HG03378 (cell line): ENCODE results near the gene SPACA7.

Source experiments
- ATAC-seq: cut with Tn5 transposase; IDR thresholded peaks from one replicate; pipeline ENCODE4 v1.9.1; 2021; ENCODE audit warnings: mild to moderate bottlenecking, moderate library complexity; ENCODE audit not compliant: unreplicated experiment

Gene SPACA7

GRCh38 chr13:112446867-112447266, 70.7 kb downstream of the SPACA7 start:
- no peak for ATAC-seq

DNA sequence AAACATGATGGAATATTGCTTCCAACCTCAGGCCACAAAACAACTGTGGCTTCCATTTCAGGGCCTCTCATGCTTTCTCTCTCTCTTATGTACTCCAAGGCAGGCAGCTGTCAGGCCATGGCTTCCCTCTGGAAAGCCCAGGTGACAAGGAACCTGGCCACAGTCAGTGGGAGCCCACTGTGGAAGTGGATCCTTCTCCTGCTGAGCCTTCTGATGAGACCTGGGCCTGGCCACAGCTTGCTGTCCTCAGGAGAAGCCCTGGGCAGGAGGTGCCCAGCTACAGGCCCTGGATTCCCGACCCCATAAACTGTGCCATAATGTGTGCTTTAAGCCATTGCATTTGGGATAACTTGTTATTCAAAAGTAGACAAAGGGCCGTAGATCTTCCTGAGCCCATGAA, 71.2 kb downstream of the SPACA7 start:
- ATAC-seq, result no peak

- ATAC-seq, result no peak
Measured at GRCh38 chr13:112447761-112448603, 71.8 kb downstream of the SPACA7 start.

- no peak for ATAC-seq
Measured at GRCh38 chr13:112448621-112449544, 72.7 kb downstream of the SPACA7 start.

GRCh38 chr13:112449545-112449930, 73.4 kb downstream of the SPACA7 start:
- no peak for ATAC-seq

- no peak for ATAC-seq
Measured at GRCh38 chr13:112450118-112450903, 74.2 kb downstream of the SPACA7 start.

DNA sequence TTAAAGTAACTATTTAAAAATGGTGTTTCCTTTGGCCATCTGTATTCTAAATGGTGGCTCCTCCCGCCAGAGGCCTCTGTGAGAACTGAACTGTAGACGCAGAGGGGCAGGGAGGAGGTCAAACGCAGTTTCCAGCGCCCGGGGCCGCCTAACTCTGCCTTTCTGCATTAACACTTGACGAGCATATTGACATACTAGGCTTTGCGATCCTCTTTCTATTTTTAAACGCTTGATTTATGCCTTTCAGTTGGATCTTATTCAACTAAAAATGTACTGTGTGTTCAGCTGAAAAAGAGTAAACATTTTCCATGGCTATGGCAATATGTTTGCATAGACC, 74.7 kb downstream of the SPACA7 start:
- no peak for ATAC-seq

- ATAC-seq, result no peak
Measured at GRCh38 chr13:112451512-112452379, 75.6 kb downstream of the SPACA7 start.

GRCh38 chr13:112452380-112453206, 76.4 kb downstream of the SPACA7 start:
- ATAC-seq, result no peak

- ATAC-seq, result no peak
Measured at GRCh38 chr13:112453207-112453829, 77.2 kb downstream of the SPACA7 start.

DNA sequence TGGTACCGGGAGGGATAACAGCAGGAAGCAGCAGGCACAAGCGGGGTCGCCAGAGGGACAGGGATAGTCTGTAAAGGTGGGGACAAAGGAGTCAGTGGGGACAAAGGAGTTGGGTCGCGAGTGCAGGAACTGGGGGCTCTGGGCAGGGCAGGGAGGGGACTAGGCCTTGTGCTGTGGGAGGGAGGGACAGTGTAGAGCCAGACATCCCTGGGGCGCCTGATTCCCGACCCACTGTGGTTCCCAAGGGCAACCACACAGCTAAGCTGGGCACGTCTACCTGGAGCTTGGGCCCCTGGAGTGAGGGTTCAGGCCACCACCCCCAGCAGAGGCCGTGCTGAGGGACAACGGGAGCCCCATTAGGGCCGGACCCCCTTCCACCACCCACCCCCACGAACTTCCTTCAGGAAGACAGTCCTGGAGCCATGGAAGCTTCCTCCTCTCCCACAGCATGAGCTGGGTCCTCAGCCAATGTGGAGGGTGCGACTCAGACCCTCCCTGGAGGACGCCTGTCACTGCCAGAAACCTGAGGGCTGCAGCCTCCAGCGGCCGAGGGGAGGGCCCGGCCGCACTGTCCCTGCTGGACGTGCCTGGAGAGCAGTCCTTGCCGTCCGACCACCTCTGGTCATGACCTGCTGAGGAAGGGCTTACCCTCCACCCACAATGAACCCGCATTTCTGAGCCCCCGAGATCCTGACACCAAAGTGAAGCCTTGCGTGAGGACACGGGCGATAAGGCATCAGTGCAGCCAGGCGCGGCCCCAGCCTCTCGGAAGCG, 77.9 kb downstream of the SPACA7 start:
- ATAC-seq, result no peak

GRCh38 chr13:112454648-112455334, 78.6 kb downstream of the SPACA7 start:
- ATAC-seq, result no peak

- ATAC-seq, result no peak
Measured at GRCh38 chr13:112455476-112456059, 79.4 kb downstream of the SPACA7 start.

DNA sequence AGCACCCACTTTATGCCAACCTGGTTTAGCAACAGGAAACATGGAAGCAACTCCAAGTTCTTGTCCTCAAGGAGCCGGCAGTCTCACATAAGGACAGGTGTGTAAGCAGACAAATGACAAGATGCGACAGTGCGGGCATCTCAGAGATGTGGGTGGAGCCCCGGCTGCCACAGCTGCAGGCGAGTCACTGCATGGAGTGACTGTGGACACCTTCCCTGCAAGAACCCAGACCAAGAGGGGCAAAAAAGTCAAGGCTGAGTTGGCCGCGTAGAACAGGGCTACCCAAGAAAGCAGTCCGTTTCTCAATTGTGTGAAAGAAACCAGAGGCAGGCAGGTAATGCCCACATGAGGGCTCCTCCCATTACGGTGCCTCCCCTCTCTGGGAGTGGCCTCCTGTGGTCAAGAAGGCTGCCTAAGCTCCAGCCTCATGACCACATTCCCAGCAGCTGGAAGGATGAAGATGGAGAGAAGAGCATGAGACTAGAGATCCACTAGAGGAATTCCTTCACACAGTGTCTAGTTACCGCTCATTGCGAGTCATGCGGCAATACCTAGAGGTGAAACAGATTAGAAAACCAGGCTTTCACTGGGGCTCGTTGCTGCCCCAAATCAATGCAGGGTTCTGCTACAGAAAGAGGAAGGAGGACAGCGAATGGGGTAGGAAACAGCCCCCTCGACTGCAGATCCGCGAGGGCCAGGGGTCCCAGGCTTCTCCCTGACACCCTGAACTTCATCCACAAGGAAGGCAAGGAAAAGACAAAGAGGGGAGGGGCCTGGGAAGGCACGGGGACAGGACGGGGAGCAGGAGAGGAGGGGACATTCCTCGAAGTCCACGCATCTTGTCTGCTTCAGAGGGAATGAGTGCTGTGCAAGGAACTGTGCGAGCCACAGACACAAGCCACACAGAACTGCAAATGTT, 80.2 kb downstream of the SPACA7 start:
- no peak for ATAC-seq

DNA sequence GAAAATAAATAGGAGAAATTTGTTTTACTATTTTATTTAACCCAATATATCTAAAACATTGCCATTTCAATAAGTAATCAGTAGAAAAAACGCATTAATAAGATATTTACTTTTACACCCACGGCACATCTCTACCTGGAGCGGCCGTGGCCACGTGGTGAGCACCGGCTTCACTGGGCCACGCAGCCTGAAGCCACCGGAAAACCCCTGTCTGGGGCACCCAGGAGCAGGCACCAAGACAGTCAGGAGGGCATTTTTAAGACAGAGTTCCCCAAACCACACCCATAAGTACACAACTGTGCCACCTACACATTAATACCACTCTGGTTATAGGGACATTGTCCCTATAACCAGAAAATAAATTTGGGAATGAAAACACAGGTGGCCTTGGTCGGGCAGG, 80.9 kb downstream of the SPACA7 start:
- ATAC-seq, result no peak

GRCh38 chr13:112457485-112457884, 81.3 kb downstream of the SPACA7 start:
- no peak for ATAC-seq
